Measurements from ENCODE around the gene FKBP2.

FKBP2 gene

GRCh38 chr11:64219755-64220154, 21.1 kb upstream of the FKBP2 start:
- no peak for DNase-seq (ENCODE audit: low read depth)

DNA sequence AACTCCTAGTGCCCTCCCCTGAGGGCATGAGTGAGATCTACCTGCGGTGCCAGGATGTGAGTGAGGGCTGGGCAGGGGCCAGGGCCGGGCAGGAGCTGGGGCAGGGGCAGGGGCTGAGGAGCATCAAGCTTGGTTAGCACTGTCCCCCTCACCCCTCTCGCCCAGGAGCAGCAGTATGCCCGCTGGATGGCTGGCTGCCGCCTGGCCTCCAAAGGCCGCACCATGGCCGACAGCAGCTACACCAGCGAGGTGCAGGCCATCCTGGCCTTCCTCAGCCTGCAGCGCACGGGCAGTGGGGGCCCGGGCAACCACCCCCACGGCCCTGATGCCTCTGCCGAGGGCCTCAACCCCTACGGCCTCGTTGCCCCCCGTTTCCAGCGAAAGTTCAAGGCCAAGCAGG, 20.6 kb upstream of the FKBP2 start:
- no peak for DNase-seq (ENCODE audit: low read depth)

GRCh38 chr11:64220798-64221197, 20.1 kb upstream of the FKBP2 start:
- DNase-seq (ENCODE audit: low read depth) = no peak

- DNase-seq (ENCODE audit: low read depth) = no peak
Measured at GRCh38 chr11:64222651-64223000, 18.3 kb upstream of the FKBP2 start.

DNA sequence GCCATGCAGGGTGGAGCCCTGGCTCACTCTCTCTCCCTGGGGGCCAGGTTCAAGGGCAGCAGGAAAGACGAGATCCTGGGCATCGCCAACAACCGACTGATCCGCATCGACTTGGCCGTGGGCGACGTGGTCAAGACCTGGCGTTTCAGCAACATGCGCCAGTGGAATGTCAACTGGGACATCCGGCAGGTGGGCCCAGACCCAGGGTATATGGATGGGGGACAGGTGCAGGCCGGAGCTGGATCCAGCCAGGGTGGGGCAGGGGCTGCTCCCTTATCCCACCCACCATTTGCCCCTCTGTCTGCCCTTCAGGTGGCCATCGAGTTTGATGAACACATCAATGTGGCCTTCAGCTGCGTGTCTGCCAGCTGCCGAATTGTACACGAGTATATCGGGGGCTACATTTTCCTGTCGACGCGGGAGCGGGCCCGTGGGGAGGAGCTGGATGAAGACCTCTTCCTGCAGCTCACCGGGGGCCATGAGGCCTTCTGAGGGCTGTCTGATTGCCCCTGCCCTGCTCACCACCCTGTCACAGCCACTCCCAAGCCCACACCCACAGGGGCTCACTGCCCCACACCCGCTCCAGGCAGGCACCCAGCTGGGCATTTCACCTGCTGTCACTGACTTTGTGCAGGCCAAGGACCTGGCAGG, 17.8 kb upstream of the FKBP2 start:
- DNase-seq (ENCODE audit: low read depth) = no peak

- DNase-seq (ENCODE audit: low read depth) = no peak
Measured at GRCh38 chr11:64224151-64224890, 16.6 kb upstream of the FKBP2 start.

DNA sequence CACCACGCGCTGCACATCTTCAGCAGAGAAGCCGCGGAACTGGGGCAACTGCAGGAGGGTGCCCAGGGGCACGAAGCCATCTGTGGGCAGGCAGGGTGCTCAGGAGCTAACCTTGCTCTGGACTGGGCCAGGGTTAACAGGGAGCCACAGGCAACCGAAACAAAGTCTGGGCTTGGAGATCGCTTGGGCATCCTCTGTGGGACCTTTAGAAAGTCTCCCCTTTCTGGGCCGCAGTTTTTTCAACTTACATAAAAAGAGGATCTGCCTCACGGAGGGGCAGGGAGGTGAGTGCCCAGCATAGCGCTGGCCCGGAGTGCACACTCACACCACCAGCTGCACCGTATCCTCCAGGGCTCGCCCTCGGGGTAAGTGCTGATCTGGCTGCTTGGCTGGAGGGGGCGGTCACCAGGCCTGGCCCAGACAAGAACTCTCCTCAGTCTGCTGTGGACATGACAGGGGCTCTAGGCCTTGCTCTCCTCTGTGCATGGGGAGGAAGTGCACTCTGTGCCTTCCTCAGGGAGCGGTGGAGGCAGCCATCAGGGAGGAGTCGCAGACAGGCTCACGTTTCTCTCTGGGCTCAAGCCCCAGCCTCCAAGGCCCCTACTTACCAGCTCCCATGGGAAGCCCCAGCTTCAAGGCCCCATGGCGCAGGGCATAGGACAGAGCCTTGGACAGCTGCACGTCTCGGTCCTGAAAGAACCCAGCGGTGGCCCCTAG, 15.8 kb upstream of the FKBP2 start:
- DNase-seq (ENCODE audit: low read depth) = no peak

DNA sequence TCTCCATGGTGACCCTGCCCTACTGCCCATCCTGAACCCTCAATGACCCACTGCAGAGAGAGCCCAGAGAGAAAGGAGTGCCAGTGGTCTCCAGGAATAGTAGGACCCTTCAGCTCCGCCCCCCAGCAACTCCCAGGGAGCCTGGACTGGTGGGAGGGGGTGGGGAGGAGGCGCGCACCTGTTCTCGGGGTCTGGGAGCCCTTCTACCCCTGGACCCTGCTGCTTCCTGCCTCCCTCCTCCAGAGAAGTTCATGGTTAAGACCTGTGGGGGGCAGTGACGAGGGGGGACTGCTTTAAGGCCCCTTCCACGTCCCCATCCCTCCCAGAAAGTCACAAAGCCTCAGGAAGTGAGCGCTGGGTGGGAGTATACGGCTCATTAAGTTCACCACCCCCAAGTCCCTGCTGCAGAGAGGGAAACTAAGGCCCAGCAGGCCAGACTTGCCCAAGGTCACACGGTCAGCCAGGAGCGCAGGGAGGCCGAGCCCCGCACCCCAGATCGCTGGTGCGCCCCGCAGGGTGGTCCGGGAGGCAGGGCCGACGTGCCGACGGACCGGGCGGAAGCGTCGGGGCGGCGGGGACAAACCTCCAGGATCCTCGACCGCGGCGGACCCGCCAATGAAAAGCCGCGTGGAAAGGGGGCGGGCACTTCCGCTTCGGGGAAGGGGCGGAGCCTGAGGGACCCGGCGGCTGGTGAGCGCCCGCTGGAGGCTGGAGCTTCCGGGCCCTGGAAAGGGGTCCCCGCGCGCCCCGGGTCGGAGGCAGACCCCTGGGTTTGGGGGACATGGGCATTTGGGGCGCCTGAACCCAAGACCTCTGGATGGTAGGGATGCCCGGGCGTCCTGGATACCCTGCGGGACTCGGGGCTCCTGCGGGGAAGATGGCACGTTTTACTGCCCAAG, 15.0 kb upstream of the FKBP2 start, which contains the start of the genes NUDT22 and TRPT1:
TSS of gene NUDT22 (plus strand) at position 667 of the 899 bp plus-strand sequence. CDS start 379 bp downstream, outside the sequence.
TSS of gene TRPT1 (minus strand) at position 579 of the 899 bp plus-strand sequence. CDS start at position 253, 326 bp downstream.
- DNase-seq (ENCODE audit: low read depth) = peak; percentile 88

DNA sequence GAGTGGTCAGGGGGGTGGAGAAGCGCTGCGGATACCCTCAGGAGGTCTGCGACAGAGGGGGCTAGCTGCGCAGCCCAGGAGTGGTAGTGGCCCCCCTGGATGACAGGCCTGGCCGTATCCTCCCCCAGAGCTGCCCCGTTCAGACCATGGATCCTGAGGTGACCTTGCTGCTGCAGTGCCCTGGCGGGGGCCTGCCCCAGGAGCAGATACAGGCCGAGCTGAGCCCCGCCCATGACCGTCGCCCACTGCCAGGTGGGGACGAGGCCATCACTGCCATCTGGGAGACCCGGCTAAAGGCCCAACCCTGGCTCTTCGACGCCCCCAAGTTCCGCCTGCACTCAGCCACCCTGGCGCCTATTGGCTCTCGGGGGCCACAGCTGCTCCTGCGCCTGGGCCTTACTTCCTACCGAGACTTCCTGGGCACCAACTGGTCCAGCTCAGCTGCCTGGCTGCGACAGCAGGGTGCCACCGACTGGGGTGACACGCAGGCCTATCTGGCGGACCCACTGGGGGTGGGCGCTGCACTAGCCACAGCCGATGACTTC, 14.3 kb upstream of the FKBP2 start:
- DNase-seq (ENCODE audit: low read depth) = peak; percentile 34

GRCh38 chr11:64227405-64227956, 13.4 kb upstream of the FKBP2 start:
- no peak for DNase-seq (ENCODE audit: low read depth)

DNA sequence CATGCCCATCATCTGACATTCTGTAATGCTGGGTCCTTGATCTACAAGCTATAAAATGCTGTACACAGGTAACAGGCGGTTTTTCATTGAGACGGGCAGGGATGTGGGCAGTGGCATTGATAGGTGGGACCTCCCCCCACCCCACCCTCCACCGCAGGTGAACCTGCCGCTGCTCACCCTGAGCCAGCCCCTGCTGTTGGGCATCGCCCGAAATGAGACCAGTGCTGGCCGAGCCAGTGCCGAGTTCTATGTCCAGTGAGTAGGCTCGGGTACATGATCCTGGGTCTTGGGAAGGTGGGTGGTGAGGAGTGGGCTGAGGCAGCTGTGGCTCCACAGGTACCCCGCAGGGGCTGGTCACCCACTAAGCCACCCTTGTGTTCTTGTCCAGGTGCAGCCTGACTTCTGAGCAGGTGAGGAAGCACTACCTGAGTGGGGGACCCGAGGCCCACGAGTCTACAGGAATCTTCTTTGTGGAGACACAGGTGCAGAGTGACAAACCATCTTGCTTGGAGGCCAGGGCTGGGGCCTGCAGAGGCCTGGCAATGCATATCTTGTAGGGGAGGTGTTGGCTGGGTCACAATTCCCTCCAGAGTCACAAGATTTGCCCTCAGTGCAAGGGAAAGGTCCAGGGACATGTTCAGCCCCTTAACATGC, 11.7 kb upstream of the FKBP2 start:
- no peak for DNase-seq (ENCODE audit: low read depth)

- DNase-seq (ENCODE audit: low read depth) = no peak
Measured at GRCh38 chr11:64229744-64230170, 11.1 kb upstream of the FKBP2 start.

GRCh38 chr11:64230171-64230984, 10.5 kb upstream of the FKBP2 start, which contains the start of gene DNAJC4:
DNAJC4 (plus strand) TSS chr11:64230548; CDS start chr11:64230855, 307 bp downstream.
- DNase-seq (ENCODE audit: low read depth) = peak; percentile 81

GRCh38 chr11:64230985-64231365, 9.9 kb upstream of the FKBP2 start:
- no peak for DNase-seq (ENCODE audit: low read depth)

- no peak for DNase-seq (ENCODE audit: low read depth)
Measured at GRCh38 chr11:64231546-64231945, 9.3 kb upstream of the FKBP2 start.

DNA sequence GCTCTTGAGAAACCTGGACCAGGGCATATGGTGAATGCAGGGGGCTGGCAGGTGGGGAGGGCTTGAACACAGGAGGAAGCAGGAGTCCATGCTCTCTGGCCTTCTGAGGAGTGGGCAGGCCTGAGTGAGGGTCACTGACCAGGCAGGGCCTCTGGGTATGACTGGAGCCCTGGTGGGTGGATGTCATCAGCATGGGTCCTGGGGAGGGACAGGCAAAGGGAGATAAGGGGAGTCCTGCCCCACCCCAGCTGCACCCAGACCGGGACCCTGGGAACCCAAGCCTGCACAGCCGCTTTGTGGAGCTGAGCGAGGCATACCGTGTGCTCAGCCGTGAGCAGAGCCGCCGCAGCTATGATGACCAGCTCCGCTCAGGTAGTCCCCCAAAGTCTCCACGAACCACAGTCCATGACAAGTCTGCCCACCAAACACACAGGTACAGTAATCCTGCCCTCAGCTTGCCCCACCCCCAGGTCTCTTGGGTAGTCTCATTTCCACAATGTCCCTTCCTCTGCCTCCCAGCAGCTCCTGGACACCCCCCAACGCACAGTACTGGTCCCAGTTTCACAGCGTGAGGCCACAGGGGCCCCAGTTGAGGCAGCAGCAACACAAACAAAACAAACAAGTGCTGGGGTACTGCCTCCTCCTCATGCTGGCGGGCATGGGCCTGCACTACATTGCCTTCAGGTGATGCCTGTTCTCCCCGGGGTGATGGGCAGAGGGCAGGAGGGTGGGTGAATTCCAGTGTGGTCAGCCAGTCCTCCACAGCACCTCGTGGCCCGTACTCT, 8.5 kb upstream of the FKBP2 start:
- no peak for DNase-seq (ENCODE audit: low read depth)

DNA sequence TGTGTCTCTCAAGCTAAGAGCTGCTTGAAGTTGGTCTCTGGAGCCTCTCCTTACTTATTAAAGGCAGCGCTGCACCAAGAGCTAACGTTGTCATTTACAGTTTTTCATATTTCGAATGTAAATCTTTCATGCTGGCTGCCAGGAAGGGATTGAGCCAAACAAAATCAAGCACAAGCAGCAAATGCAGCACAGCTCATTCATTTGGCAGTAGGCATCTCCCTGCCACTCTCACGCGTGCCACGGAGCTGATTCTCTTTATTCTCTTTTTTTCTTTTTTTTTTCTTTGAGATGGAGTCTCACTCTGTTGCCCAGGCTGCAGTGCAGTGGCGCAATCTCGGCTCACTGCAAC, 8.0 kb upstream of the FKBP2 start:
- DNase-seq (ENCODE audit: low read depth) = no peak

GRCh38 chr11:64233913-64234586, 6.8 kb upstream of the FKBP2 start, which contains the start of gene VEGFB:
VEGFB (plus strand) TSS chr11:64234584; CDS start chr11:64234834, 250 bp downstream.
- peak; percentile 60 for DNase-seq (ENCODE audit: low read depth)

All from activated gamma-delta T cell treated with anti-CD3 and anti-CD28 coated beads, Interleukin-2, amount 50 U/mL, for 16 hours (primary cell).